Panc1 (cell line): ENCODE results near the gene C2CD3.
A peak's percentile ranks its signal among the peaks of the same experiment; 100 is the strongest.

Experiments used
- POLR2AphosphoS5 ChIP-seq: IDR thresholded peaks from 2 replicates; pipeline ENCODE4 v1.6.1; 2012; ENCODE audit warnings: mild to moderate bottlenecking, low read depth, low read length, moderate library complexity
- SIN3A ChIP-seq: IDR thresholded peaks from 2 replicates; pipeline ENCODE4 v1.6.1; 2012; ENCODE audit warnings: low read depth, mild to moderate bottlenecking, low read length, moderate library complexity, borderline replicate concordance; ENCODE audit not compliant: insufficient read depth
- TCF7L2 ChIP-seq: IDR thresholded peaks from 2 replicates; pipeline ENCODE4 v1.6.1; 2011; ENCODE audit warnings: mild to moderate bottlenecking, low read depth, low read length, inconsistent platforms
- TF ChIP-seq, protein P1 (sequence below): fragments of 450-650 bp; IDR thresholded peaks from 2 replicates; pipeline ENCODE4 v1.5.1; 2017; ENCODE audit warnings: mild to moderate bottlenecking
- TF ChIP-seq, protein P2 (sequence below), 2 experiments: IDR thresholded peaks; 2 replicates each; pipeline ENCODE4 v1.6.1; 2011 to 2012; ENCODE audit warnings: low read depth in 2 of 2, control low read depth in 1 of 2, low read length in 1 of 2, mild to moderate bottlenecking in 1 of 2, moderate library complexity in 1 of 2; ENCODE audit not compliant: insufficient read depth in 1 of 2

DNA sequence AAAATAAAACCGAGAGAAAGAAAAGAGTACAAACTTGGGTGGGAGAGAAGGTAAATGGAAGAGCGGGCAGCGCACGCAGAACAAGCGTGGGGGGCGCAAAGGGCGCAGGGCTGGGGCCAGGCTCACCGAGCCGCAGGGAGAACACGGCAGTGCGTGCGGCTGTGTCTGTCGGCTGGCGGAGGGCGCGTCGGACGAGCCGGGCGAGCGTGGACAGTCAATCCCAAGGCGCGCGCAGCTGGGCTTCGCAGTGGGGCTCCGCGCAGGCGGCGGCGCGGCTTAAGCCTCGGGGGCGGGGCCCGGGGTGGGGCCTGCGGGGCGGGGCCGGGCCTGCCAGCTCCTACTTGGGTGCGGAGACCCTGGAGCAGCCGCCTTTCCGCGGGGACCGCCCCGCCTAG, 188.2 kb downstream of the C2CD3 start, which contains the start of gene UCP2:
- TF ChIP-seq, protein P1, sequence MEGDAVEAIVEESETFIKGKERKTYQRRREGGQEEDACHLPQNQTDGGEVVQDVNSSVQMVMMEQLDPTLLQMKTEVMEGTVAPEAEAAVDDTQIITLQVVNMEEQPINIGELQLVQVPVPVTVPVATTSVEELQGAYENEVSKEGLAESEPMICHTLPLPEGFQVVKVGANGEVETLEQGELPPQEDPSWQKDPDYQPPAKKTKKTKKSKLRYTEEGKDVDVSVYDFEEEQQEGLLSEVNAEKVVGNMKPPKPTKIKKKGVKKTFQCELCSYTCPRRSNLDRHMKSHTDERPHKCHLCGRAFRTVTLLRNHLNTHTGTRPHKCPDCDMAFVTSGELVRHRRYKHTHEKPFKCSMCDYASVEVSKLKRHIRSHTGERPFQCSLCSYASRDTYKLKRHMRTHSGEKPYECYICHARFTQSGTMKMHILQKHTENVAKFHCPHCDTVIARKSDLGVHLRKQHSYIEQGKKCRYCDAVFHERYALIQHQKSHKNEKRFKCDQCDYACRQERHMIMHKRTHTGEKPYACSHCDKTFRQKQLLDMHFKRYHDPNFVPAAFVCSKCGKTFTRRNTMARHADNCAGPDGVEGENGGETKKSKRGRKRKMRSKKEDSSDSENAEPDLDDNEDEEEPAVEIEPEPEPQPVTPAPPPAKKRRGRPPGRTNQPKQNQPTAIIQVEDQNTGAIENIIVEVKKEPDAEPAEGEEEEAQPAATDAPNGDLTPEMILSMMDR: no peak
- TF ChIP-seq POLR2AphosphoS5: no peak
- TF ChIP-seq SIN3A: peak; percentile 92; the same call in 1 of the 2 replicates
- TF ChIP-seq, protein P2, sequence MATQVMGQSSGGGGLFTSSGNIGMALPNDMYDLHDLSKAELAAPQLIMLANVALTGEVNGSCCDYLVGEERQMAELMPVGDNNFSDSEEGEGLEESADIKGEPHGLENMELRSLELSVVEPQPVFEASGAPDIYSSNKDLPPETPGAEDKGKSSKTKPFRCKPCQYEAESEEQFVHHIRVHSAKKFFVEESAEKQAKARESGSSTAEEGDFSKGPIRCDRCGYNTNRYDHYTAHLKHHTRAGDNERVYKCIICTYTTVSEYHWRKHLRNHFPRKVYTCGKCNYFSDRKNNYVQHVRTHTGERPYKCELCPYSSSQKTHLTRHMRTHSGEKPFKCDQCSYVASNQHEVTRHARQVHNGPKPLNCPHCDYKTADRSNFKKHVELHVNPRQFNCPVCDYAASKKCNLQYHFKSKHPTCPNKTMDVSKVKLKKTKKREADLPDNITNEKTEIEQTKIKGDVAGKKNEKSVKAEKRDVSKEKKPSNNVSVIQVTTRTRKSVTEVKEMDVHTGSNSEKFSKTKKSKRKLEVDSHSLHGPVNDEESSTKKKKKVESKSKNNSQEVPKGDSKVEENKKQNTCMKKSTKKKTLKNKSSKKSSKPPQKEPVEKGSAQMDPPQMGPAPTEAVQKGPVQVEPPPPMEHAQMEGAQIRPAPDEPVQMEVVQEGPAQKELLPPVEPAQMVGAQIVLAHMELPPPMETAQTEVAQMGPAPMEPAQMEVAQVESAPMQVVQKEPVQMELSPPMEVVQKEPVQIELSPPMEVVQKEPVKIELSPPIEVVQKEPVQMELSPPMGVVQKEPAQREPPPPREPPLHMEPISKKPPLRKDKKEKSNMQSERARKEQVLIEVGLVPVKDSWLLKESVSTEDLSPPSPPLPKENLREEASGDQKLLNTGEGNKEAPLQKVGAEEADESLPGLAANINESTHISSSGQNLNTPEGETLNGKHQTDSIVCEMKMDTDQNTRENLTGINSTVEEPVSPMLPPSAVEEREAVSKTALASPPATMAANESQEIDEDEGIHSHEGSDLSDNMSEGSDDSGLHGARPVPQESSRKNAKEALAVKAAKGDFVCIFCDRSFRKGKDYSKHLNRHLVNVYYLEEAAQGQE (IDR thresholded peaks at IDR 0.05; ENCODE audit: insufficient read depth in 1 of 2, low read depth in 2 of 2, low read length in 1 of 2): no peak
- TF ChIP-seq TCF7L2: no peak
